ENCODE data around the gene BLZF1. TPM values are rescaled to one million over a fixed set of nuclear protein-coding genes. Genes with fewer than 3 reads are reported as not detected.
A peak's percentile ranks its signal among the peaks of the same experiment; 100 is the strongest.

Gene BLZF1
- total RNA-seq, 2 experiments from 2014 or later = 7.1 to 14.3 TPM

DNA sequence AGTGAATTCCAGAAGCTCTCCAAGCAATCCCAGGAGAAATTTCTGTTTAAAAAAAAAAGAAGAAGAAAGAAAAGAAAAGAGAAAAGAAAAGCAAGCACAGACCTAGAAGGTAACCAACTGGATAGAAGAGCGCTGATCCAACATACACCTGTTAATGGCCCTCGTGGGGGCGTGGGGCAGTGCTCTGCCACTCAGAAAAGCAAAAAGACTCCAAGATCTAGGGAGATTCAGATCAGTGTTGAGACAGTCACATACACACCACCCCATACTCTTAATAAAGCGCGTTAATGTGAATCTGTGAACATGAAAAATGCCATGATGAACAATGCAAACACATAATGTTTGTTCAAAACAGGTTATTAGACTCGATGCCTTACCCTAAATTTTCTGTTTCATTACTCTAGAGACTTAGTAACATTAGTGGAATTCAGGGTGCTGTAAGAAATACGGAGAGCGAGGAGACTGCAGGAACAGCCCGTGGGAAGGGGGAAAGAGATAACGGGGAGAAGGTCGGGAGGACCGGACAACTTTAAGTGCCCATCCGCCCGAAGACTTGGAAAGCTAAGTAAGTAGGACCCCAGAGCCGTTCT, 804 bp upstream of the BLZF1 start:
- no peak overlapping the region for H3K27ac ChIP-seq (ENCODE audit: low read depth, low read length, poor library complexity, severe bottlenecking)
- H3K36me3 ChIP-seq (ENCODE audit: insufficient read depth, low read length) = peaks cover 22% of the 10 kb centered on the region
- no peak for TF ChIP-seq EZH2phosphoT487 (IDR thresholded peaks at IDR 0.05; ENCODE audit: borderline replicate concordance, low read depth, low read length)
- TF ChIP-seq, protein P1, sequence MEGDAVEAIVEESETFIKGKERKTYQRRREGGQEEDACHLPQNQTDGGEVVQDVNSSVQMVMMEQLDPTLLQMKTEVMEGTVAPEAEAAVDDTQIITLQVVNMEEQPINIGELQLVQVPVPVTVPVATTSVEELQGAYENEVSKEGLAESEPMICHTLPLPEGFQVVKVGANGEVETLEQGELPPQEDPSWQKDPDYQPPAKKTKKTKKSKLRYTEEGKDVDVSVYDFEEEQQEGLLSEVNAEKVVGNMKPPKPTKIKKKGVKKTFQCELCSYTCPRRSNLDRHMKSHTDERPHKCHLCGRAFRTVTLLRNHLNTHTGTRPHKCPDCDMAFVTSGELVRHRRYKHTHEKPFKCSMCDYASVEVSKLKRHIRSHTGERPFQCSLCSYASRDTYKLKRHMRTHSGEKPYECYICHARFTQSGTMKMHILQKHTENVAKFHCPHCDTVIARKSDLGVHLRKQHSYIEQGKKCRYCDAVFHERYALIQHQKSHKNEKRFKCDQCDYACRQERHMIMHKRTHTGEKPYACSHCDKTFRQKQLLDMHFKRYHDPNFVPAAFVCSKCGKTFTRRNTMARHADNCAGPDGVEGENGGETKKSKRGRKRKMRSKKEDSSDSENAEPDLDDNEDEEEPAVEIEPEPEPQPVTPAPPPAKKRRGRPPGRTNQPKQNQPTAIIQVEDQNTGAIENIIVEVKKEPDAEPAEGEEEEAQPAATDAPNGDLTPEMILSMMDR (conservative IDR thresholded peaks at IDR 0.05; ENCODE audit: low read length) = no peak
- peak overlapping the region; percentile 97 for H2AFZ ChIP-seq (ENCODE audit: low read length)
- H3K9me3 ChIP-seq (ENCODE audit: low read length) = peaks cover 15% of the 10 kb centered on the region; the same call in 1 of the 2 replicates
- H3K9me2 ChIP-seq (ENCODE audit: insufficient read depth, low read length) = no peaks in the 10 kb centered on the region
- peak overlapping the region; percentile 91 for H3K4me2 ChIP-seq (ENCODE audit: low read length)
- H4K20me1 ChIP-seq (ENCODE audit: insufficient read depth, low read length) = no peaks in the 10 kb centered on the region
- CTCF ChIA-PET (ENCODE audit: unreplicated experiment) = no interaction called here
- BruUV-seq (replicated peaks) = TSS peak; percentile 83
- POLR2A ChIA-PET = interaction anchor here (0.7 to 1.9 kb wide), 4 partner anchors 11 to 749 kb away, joined by 3 to 6 read pairs (median 4); no protein-coding TSS in a partner anchor
- peaks cover 20% of the 10 kb centered on the region for H3K4me1 ChIP-seq (ENCODE audit: insufficient read depth, low read length, poor library complexity, severe bottlenecking)
- H3K79me2 ChIP-seq (ENCODE audit: insufficient read depth, low read depth, low read length) = peaks cover 18% of the 10 kb centered on the region
- no peak for DNase-seq (ENCODE audit: low spot score)
- peak overlapping the region; percentile 95 for H3K4me3 ChIP-seq (ENCODE audit: low read depth, low read length, poor library complexity, severe bottlenecking)
- intact Hi-C loops (cut with micrococcal nuclease; ENCODE audit: unreplicated experiment) = loop anchor here (5.0 to 10.0 kb wide), 5 partner anchors 120 to 705 kb away; partner anchors contain the start of genes ATP1B1, KIFAP3, METTL18 and SLC19A2

DNA sequence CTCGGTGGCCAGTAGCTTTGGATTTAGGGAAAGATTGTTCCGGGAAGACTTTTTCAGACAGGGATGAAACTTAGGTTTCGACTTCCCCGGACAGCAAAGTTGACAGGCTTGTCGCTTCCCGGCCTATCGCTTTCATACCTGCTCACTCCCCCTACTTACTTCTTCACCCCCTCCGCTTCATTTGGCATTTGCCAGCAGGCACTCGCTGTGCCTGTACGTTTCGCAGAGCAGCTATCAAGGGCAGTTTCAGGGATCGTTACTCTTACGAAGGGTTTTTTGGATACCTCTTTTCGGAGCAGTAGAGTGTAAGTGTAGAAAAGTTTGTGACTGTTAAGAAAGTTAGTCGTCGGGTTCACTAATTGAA, 393 bp downstream of the BLZF1 start:
- Histone ChIP-seq H3K36me3 (ENCODE audit: insufficient read depth, low read length) (peaks cover 26% of the 10 kb centered on the region), H3K4me2 (ENCODE audit: low read length) (peak overlapping the region; percentile 84), H3K4me1 (ENCODE audit: insufficient read depth, low read length, poor library complexity, severe bottlenecking) (peaks cover 20% of the 10 kb centered on the region), H3K79me2 (ENCODE audit: insufficient read depth, low read depth, low read length) (peaks cover 18% of the 10 kb centered on the region), H4K20me1 (ENCODE audit: insufficient read depth, low read length) (no peaks in the 10 kb centered on the region), H2AFZ (ENCODE audit: low read length) (peak overlapping the region; percentile 97), H3K4me3 (ENCODE audit: low read depth, low read length, poor library complexity, severe bottlenecking) (peak overlapping the region; percentile 95), H3K9me2 (ENCODE audit: insufficient read depth, low read length) (no peaks in the 10 kb centered on the region), H3K27ac (ENCODE audit: low read depth, low read length, poor library complexity, severe bottlenecking) (peak overlapping the region; percentile 74), H3K9me3 (ENCODE audit: low read length) (peaks cover 15% of the 10 kb centered on the region; the same call in 1 of the 2 replicates)
- TF ChIP-seq EZH2phosphoT487 (IDR thresholded peaks at IDR 0.05; ENCODE audit: borderline replicate concordance, low read depth, low read length) = no peak
- TF ChIP-seq, protein P1 (conservative IDR thresholded peaks at IDR 0.05; ENCODE audit: low read length) = no peak
- POLR2A ChIA-PET = interaction anchor here (0.7 to 1.9 kb wide), 6 partner anchors 9 to 261 kb away, joined by 3 to 6 read pairs (median 4); no protein-coding TSS in a partner anchor
- BruUV-seq (replicated peaks) = TSS peak; percentile 79
- peak; percentile 29 for DNase-seq (ENCODE audit: low spot score)
- intact Hi-C loops (cut with micrococcal nuclease; ENCODE audit: unreplicated experiment) = loop anchor here (5.0 to 10.0 kb wide), 5 partner anchors 119 to 704 kb away; partner anchors contain the start of genes ATP1B1, KIFAP3, METTL18 and SLC19A2
- CTCF ChIA-PET (ENCODE audit: unreplicated experiment) = interaction anchor here (0.7 kb wide), 1 partner anchor 199 kb away, joined by 3 read pairs; no protein-coding TSS in a partner anchor

DNA sequence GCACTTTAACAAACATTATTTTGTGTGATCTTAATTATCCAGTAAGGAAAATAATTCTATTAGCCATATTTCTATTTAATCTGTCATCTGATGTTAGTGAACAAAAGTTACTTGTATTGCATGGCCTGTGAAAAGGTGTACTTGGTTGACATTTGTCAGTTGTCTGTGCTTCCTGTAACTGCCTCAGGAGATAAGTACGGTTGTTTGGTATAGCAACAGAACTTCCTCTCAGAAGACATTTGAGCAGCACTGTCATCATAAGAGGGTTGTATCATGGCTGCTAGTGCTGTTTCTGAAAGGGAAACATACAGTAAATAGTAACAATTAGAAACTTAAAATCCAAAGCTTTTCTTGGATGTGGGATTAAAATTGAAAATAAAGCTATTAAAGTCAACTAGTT, 3.4 kb downstream of the BLZF1 start:
- no peak overlapping the region for H2AFZ ChIP-seq (ENCODE audit: low read length)
- ChIA-PET POLR2A (interaction anchor here (0.7 kb wide), 1 partner anchor 321 kb away, joined by 4 read pairs; no protein-coding TSS in a partner anchor), CTCF (ENCODE audit: unreplicated experiment) (no interaction called here)
- no peaks in the 10 kb centered on the region; the same call in 1 of the 2 replicates for H3K9me2 ChIP-seq (ENCODE audit: insufficient read depth, low read length)
- intact Hi-C loops (cut with micrococcal nuclease; ENCODE audit: unreplicated experiment) = no loop called here
- H3K4me2 ChIP-seq (ENCODE audit: low read length) = no peak overlapping the region
- peaks cover 20% of the 10 kb centered on the region for H3K4me1 ChIP-seq (ENCODE audit: insufficient read depth, low read length, poor library complexity, severe bottlenecking)
- TF ChIP-seq, protein P1 (conservative IDR thresholded peaks at IDR 0.05; ENCODE audit: low read length) = no peak
- TF ChIP-seq EZH2phosphoT487 (IDR thresholded peaks at IDR 0.05; ENCODE audit: borderline replicate concordance, low read depth, low read length) = no peak
- H4K20me1 ChIP-seq (ENCODE audit: insufficient read depth, low read length) = no peaks in the 10 kb centered on the region
- H3K9me3 ChIP-seq (ENCODE audit: low read length) = no peaks in the 10 kb centered on the region
- BruUV-seq (replicated peaks) = no TSS peak
- no peak overlapping the region for H3K4me3 ChIP-seq (ENCODE audit: low read depth, low read length, poor library complexity, severe bottlenecking)
- H3K79me2 ChIP-seq (ENCODE audit: insufficient read depth, low read depth, low read length) = peaks cover 18% of the 10 kb centered on the region
- H3K27ac ChIP-seq (ENCODE audit: low read depth, low read length, poor library complexity, severe bottlenecking) = no peak overlapping the region
- peak; percentile 14 for DNase-seq (ENCODE audit: low spot score)
- peaks cover 29% of the 10 kb centered on the region; the same call in 1 of the 2 replicates for H3K36me3 ChIP-seq (ENCODE audit: insufficient read depth, low read length)

All from OCI-LY7 (cell line).